Endothelial cell (in vitro differentiated cells): ENCODE results near the gene KAZN. TPM values are rescaled to one million over a fixed set of nuclear protein-coding genes. Genes with fewer than 3 reads are reported as not detected.

Experiments
- DNase-seq: peaks from one replicate; pipeline ENCODE4 v3.0.0; 2021; ENCODE audit warnings: low spot score
- H3K27ac Mint-ChIP-seq: one replicate; pipeline ENCODE4 v1.8.0; 2021; ENCODE audit warnings: mixed read lengths, inconsistent platforms; ENCODE audit not compliant: unreplicated experiment
- H3K27me3 Mint-ChIP-seq: one replicate; pipeline ENCODE4 v1.8.0; 2021; ENCODE audit warnings: mild to moderate bottlenecking, moderate library complexity, mixed read lengths, inconsistent platforms; ENCODE audit not compliant: unreplicated experiment
- H3K36me3 Mint-ChIP-seq: one replicate; pipeline ENCODE4 v1.8.0; 2021; ENCODE audit warnings: mild to moderate bottlenecking, low read depth, mixed read lengths, inconsistent platforms; ENCODE audit not compliant: unreplicated experiment
- H3K4me1 Mint-ChIP-seq: one replicate; pipeline ENCODE4 v1.8.0; 2021; ENCODE audit warnings: mild to moderate bottlenecking, mixed read lengths, inconsistent platforms; ENCODE audit not compliant: unreplicated experiment
- H3K4me3 Mint-ChIP-seq: one replicate; pipeline ENCODE4 v1.8.0; 2021; ENCODE audit warnings: mild to moderate bottlenecking, mixed read lengths, inconsistent platforms; ENCODE audit not compliant: unreplicated experiment
- H3K9me3 Mint-ChIP-seq: one replicate; pipeline ENCODE4 v1.8.0; 2021; ENCODE audit warnings: mixed read lengths, inconsistent platforms; ENCODE audit not compliant: unreplicated experiment
- total RNA-seq: library from RNA; stranded (reverse); fragmentation: NEBNext Ultra II Directional; extraction: Animal tissue kit (Norgen Biotek cat#: 25700); gene quantifications from one replicate; pipeline ENCODE4 v1.2.1, GENCODE V29; 2021; ENCODE audit not compliant: unreplicated experiment
- TF ChIP-seq, protein P1 (sequence below): fragments of 200-600 bp; sonication (generic); IDR thresholded peaks from one replicate; pipeline ENCODE4 v1.5.0; 2021; ENCODE audit warnings: antibody characterized with exemption; ENCODE audit not compliant: unreplicated experiment

The KAZN gene
- total RNA-seq, 1 donor from 2014 or later, result 10.1 TPM

DNA sequence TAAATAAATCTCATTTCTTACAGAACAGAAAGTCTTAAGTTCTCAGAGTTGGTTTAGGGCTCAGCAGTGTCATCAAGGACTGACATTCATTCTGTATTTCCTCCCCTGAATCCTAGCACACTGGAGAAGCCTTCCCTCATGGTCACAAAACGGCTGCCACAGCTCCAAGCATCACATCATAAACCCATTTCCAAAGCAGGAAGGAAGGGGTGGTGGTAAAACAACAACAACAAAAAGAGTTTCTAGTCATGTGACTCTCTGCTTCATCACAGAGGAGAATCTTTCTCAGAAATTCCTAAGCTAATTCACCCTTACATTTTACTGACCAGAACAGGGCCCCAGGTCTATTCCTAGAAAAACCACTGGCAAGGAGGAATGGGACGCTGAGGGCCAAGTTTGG is 210.3 kb downstream of the KAZN start:
- DNase-seq, result no peak
- Mint-ChIP-seq H3K36me3 (peaks cover 3% of the 10 kb centered on the region), H3K27ac (peak overlapping the region; percentile 13), H3K27me3 (peaks cover 2% of the 10 kb centered on the region), H3K4me3 (no peak overlapping the region), H3K4me1 (peaks cover 7% of the 10 kb centered on the region), H3K9me3 (no peaks in the 10 kb centered on the region)
- TF ChIP-seq, protein P1, sequence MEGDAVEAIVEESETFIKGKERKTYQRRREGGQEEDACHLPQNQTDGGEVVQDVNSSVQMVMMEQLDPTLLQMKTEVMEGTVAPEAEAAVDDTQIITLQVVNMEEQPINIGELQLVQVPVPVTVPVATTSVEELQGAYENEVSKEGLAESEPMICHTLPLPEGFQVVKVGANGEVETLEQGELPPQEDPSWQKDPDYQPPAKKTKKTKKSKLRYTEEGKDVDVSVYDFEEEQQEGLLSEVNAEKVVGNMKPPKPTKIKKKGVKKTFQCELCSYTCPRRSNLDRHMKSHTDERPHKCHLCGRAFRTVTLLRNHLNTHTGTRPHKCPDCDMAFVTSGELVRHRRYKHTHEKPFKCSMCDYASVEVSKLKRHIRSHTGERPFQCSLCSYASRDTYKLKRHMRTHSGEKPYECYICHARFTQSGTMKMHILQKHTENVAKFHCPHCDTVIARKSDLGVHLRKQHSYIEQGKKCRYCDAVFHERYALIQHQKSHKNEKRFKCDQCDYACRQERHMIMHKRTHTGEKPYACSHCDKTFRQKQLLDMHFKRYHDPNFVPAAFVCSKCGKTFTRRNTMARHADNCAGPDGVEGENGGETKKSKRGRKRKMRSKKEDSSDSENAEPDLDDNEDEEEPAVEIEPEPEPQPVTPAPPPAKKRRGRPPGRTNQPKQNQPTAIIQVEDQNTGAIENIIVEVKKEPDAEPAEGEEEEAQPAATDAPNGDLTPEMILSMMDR, result no peak

DNA sequence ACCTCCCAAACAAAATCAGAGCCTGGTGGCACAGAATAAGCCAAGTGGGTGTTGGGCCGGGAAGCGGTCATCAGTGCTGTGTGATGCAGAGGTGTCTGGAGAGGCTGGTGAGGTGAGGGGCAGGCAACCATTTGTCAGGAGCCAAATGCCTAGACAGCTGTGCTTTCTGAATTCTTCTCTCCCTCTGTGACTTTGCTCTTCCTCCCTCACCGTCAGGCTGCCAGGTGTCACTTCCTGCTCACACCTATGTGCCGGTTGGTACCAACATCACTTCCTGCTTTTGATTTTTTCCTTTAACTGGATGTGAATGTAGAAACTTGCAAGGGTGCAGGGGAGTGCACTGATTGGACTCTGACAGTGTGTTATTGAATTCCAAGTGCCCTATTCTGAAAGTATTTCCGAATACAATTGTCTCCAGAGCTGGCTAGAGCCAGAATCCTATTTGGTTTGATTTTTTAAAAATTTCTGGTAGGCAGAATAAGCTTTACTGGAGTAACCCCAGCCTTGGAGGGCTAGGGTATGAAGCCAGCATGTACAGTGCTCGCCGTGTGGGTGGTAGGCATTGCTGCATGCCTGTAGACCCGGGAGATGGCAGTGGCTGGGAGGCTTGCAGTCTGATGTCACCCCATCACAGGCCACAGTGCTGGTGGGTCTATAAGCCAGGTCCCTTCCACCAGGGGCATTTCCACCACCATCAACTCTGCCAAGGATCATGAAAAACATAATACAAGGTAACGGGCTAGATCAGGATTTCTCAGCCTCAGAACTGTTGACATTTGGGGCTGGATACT is 210.9 kb downstream of the KAZN start:
- Mint-ChIP-seq H3K36me3 (peaks cover 3% of the 10 kb centered on the region), H3K4me1 (peaks cover 7% of the 10 kb centered on the region), H3K27me3 (peaks cover 4% of the 10 kb centered on the region), H3K27ac (peak overlapping the region; percentile 13), H3K9me3 (no peaks in the 10 kb centered on the region), H3K4me3 (no peak overlapping the region)
- no peak for DNase-seq
- TF ChIP-seq, protein P1, result no peak

DNA sequence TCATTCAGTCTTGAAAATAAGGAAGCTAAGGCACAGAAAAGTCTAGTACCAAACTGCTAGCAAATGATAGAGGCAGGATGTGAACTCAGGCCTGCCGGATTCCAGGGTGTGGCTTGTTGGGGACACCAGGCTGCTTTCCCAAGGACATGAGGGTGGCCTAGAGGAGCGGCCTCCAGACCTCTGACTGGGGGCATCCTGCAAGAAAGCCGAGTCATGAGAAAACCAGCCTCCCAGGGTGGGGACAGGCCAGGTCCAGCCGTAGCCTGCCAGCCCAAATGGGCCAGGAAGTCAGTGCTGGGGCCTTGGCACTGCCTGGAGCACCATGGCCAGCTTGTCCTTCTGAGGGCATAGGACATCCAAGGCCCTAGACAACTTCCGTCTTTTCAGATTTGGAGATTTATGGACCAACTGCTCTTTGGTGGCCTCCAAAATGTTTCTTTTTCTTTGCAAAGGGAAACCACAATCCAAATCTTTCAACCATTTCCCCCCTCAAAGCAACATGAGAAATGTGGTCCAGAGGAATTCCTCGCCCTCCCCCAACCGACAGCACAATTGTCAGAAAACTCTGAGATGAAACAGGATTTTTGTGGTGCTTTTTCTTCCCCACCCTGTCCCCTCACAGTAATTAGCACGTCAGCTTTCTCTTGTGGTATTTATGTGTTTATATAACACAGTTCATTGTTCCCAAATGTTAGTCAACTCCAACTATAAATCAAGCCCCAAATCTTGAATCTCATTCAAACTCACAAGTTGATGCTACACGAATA is 212.3 kb downstream of the KAZN start:
- no peak for DNase-seq
- TF ChIP-seq, protein P1, result no peak
- Mint-ChIP-seq H3K9me3 (no peaks in the 10 kb centered on the region), H3K27me3 (peaks cover 4% of the 10 kb centered on the region), H3K27ac (no peak overlapping the region), H3K36me3 (peaks cover 3% of the 10 kb centered on the region), H3K4me1 (peaks cover 7% of the 10 kb centered on the region), H3K4me3 (no peak overlapping the region)

DNA sequence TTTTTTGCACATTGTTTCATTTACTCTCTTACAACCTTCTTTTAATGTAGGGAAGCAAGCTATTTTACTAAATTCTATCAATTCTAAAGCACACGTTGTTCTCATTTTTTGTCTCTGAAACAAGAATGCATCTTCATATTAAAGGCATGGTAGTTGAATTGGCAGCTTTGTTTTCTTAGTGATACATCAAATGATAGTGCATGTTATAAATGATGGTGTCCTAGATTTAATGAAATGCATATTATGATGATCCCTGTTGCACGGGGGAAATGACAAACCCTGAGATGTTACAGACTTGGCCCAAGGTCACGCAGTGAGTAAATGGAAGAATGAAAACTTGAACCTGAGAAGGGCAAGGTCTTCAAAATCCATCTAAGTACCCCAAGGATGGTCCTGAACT is 213.1 kb downstream of the KAZN start:
- Mint-ChIP-seq H3K36me3 (peaks cover 3% of the 10 kb centered on the region), H3K9me3 (no peaks in the 10 kb centered on the region), H3K4me1 (peaks cover 7% of the 10 kb centered on the region), H3K27ac (no peak overlapping the region), H3K27me3 (peaks cover 4% of the 10 kb centered on the region), H3K4me3 (no peak overlapping the region)
- TF ChIP-seq, protein P1, result no peak
- DNase-seq, result no peak

DNA sequence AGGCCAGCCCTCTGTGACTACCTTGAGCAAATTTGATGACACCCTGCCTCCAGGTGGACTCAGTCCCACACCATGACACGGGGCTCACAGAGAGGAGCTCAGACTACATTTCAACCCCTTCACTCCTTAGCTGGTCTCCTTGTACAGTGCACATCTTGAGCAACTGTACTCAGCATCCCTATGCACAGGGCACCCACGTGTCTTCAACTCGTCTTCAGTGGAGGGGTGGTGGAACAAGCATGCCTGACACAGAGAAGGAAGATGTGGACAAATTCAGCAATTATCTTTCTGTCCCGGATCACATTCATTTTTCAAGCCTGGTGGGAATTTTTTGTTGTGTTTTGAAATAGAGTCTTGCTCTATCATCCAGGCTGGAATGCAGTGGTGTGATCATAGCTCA is 213.7 kb downstream of the KAZN start:
- Mint-ChIP-seq H3K36me3 (peaks cover 3% of the 10 kb centered on the region), H3K9me3 (no peaks in the 10 kb centered on the region), H3K4me1 (peaks cover 7% of the 10 kb centered on the region), H3K27ac (no peak overlapping the region), H3K4me3 (no peak overlapping the region), H3K27me3 (peaks cover 4% of the 10 kb centered on the region)
- TF ChIP-seq, protein P1, result no peak
- no peak for DNase-seq
